Upper lobe of left lung (tissue), 6 donors: Measurements from ENCODE around the gene CLPTM1L. TPM values are rescaled to one million over a fixed set of nuclear protein-coding genes. Genes with fewer than 3 reads are reported as not detected.

Source experiments
- ATAC-seq, 2 donors: fragments of 200-7000 bp; cut with Tn5 transposase; one replicate each; pipeline ENCODE4 v1.9.1; 2022; ENCODE audit warnings: mild to moderate bottlenecking in 2 of 2, moderate library complexity in 2 of 2; ENCODE audit not compliant: low FRiP score in 2 of 2
- DNase-seq, 2 donors: peaks; one replicate each; pipeline ENCODE4 v3.0.0-alpha.2; 2019 to 2020
- H3K27ac ChIP-seq, 4 donors: fragments of 200-600 bp; sonication (generic); one replicate each; pipeline ENCODE4 v1.5.1; 2016 to 2019
- H3K27me3 ChIP-seq, 4 donors: fragments of 200-600 bp; sonication (generic); one replicate each; pipeline ENCODE4 v1.5.1; 2017 to 2019
- H3K36me3 ChIP-seq, 4 donors: fragments of 200-600 bp; sonication (generic); one replicate each; pipeline ENCODE4 v1.5.1; 2016 to 2019
- H3K4me1 ChIP-seq, 4 donors: fragments of 200-600 bp; sonication (generic); one replicate each; pipeline ENCODE4 v1.5.1; 2018 to 2019
- H3K4me3 ChIP-seq, 4 donors: fragments of 200-600 bp; sonication (generic); one replicate each; pipeline ENCODE4 v1.5.1; 2017 to 2019; ENCODE audit warnings: mild to moderate bottlenecking in 2 of 4, moderate library complexity in 1 of 4
- H3K9me3 ChIP-seq, 4 donors: fragments of 200-600 bp; sonication (generic); one replicate each; pipeline ENCODE4 v1.5.1; 2018 to 2019
- EP300 ChIP-seq, 4 donors: sonication (generic); formaldehyde crosslinking; IDR thresholded peaks; one replicate each; pipeline ENCODE4 v1.5.1; 2017; ENCODE audit warnings: antibody characterized with exemption in 4 of 4, control low read depth in 2 of 4
- POLR2A ChIP-seq, 4 donors: fragments of 450-650 bp; IDR thresholded peaks; one replicate each; pipeline ENCODE4 v1.5.1; 2016 to 2017; ENCODE audit warnings: antibody characterized with exemption in 4 of 4, mild to moderate bottlenecking in 2 of 4
- POLR2AphosphoS5 ChIP-seq, 2 donors: sonication (generic); formaldehyde crosslinking; IDR thresholded peaks; one replicate each; pipeline ENCODE4 v1.5.1; 2017; ENCODE audit warnings: antibody characterized with exemption in 2 of 2
- WGBS, 2 donors: methylation state at CpG; one replicate each; pipeline ENCODE4 v1.1.5; 2017 to 2018; 5-methylcytosine and 5-hydroxymethylcytosine counted together
- total RNA-seq, 6 donors: library from RNA; depleted of rRNA in 4 of 6; stranded (reverse); fragments of >200 nt in 4 of 6; gene quantifications; one replicate each; pipeline versions ENCODE4 v1.1.0 to v1.2.1, GENCODE V29; 2016 to 2021
- TF ChIP-seq, protein P1 (sequence below), 6 experiments: fragments of 450-650 bp in 4 of 6; fragments of 200-600 bp in 2 of 6; sonication (generic) in 2 of 6; IDR thresholded peaks; one replicate each; pipeline ENCODE4 v1.5.1; 2016 to 2019; ENCODE audit warnings: antibody characterized with exemption in 6 of 6
- donor health status: DM: no; HTN: no; CAD: no; lungs with moderate emphysema.
- donor health status: DM: no; HTN: yes; CAD: no; lungs with severe emphysema.

Gene CLPTM1L
- total RNA-seq, 6 donors from 2014 or later, result 135 to 311 (median 204) TPM

DNA sequence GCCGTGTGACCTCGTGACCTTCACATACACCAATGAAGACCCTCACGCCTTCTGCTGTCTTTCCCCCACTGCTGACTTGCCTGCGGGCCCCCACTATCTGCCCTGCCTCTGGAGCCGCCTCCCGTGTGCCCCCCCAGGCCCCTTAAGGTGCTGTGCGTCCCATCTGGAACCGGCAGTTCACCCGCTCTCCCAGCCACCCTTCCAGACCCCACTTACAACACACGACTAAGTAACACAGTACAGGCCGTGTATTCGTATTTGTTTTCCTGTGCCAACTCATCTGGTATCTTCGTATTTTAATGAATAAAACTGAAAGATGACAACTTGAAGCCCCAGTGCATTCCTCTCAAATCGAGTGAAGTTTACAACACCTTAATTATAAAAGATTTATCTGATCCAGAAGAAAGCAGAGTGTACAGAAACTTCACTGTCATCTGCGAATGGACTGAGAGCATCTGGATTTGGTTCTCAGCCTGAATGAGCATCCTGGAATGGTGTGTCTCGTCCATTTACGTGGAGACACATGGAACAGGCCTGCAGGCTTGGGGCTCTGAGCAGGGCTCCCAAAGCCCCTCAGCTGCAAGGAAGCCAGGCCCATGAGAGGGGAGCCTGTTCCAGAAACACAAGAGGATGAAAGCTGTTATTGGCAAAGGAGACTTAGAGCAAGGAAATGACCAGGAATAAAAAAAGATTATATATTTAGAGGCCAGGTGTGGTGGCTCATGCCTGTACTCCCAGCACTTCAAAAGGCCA is 28.1 kb downstream of the CLPTM1L start:
- H3K27ac ChIP-seq, result peak overlapping the region; percentile 53 to 81 (median 73)
- peaks cover 15 to 49% (median 43%) of the 10 kb centered on the region in 4 donors for H3K36me3 ChIP-seq
- no peaks in the 10 kb centered on the region for H3K9me3 ChIP-seq
- WGBS, 2 donors, result 55 to 58% methylated on average over 17 of the region's 17 CpGs
- TF ChIP-seq POLR2A (IDR thresholded peaks at IDR 0.05) (no peak), POLR2AphosphoS5 (IDR thresholded peaks at IDR 0.05) (no peak), EP300 (IDR thresholded peaks at IDR 0.05) (no peak)
- TF ChIP-seq, protein P1, sequence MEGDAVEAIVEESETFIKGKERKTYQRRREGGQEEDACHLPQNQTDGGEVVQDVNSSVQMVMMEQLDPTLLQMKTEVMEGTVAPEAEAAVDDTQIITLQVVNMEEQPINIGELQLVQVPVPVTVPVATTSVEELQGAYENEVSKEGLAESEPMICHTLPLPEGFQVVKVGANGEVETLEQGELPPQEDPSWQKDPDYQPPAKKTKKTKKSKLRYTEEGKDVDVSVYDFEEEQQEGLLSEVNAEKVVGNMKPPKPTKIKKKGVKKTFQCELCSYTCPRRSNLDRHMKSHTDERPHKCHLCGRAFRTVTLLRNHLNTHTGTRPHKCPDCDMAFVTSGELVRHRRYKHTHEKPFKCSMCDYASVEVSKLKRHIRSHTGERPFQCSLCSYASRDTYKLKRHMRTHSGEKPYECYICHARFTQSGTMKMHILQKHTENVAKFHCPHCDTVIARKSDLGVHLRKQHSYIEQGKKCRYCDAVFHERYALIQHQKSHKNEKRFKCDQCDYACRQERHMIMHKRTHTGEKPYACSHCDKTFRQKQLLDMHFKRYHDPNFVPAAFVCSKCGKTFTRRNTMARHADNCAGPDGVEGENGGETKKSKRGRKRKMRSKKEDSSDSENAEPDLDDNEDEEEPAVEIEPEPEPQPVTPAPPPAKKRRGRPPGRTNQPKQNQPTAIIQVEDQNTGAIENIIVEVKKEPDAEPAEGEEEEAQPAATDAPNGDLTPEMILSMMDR (IDR thresholded peaks at IDR 0.05), result no peak
- H3K4me3 ChIP-seq, result peak overlapping the region in 1 of 4 donors; percentile 30
- no peak for DNase-seq
- H3K27me3 ChIP-seq, result no peaks in the 10 kb centered on the region
- H3K4me1 ChIP-seq, result peaks cover 5 to 26% (median 19%) of the 10 kb centered on the region in 4 donors
- no peak for ATAC-seq

DNA sequence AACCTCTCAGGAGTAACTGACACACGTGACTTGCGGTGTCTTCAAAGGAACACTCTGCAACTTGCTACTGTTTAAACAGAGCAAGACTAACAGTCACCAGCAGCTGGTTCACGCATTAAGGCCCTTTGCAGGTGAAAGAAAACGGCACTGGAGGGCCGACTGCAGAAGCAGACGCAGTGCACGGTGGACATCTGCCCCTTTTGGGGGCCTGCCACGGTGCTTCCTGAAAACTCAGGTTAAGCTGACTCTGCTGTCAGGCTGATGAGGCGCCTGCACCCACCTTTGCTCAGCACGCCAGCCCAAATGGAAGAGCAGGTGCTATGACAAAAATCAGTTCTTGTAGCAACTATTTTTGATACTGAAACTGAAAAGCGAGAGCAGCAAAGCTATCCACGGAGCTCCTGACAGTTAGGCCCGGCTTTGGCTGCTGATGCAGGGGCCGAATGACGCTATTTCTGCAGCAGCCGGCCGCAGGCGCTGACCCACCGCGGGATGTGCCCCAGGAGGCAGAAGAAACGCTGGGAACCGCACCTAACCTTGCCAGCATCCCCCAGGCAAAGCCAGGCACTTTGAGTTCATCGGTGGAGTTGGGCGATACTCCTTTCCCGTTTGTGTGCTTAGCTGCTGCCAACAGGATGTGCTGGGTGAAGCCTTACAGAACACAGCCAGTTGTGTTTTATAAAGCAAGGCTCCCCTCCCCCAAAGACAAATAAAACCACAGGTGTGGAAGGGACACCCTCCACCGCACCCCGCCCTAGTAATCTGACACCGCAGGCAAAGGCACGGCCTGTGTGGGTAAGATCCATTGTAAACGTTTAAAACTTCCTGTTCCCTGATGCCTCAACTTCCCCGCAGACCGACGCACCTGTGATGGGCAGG is 29.0 kb downstream of the CLPTM1L start:
- ATAC-seq (peak; percentile 53 to 84), DNase-seq (peak; percentile 78 to 86)
- WGBS, 2 donors, result 30 to 31% methylated on average over 14 to 33 of the region's 33 CpGs
- Histone ChIP-seq H3K27ac (peak overlapping the region; percentile 53 to 81 (median 73)), H3K4me3 (peak overlapping the region in 3 of 4 donors; percentile 20 to 30 (median 21)), H3K4me1 (peaks cover 5 to 26% (median 19%) of the 10 kb centered on the region in 4 donors), H3K27me3 (no peaks in the 10 kb centered on the region), H3K36me3 (peaks cover 9 to 41% (median 35%) of the 10 kb centered on the region in 4 donors), H3K9me3 (peaks cover 0 to 2% (median under 1%) of the 10 kb centered on the region in 4 donors)
- TF ChIP-seq POLR2AphosphoS5 (IDR thresholded peaks at IDR 0.05), result peak in 1 of 2 donors; percentile 46
- TF ChIP-seq, protein P1 (IDR thresholded peaks at IDR 0.05), result peak in 1 of 6 experiments; percentile 10
- peak in 1 of 4 donors; percentile 29 for TF ChIP-seq POLR2A (IDR thresholded peaks at IDR 0.05)
- TF ChIP-seq EP300 (IDR thresholded peaks at IDR 0.05), result peak in 1 of 4 donors; percentile 21

DNA sequence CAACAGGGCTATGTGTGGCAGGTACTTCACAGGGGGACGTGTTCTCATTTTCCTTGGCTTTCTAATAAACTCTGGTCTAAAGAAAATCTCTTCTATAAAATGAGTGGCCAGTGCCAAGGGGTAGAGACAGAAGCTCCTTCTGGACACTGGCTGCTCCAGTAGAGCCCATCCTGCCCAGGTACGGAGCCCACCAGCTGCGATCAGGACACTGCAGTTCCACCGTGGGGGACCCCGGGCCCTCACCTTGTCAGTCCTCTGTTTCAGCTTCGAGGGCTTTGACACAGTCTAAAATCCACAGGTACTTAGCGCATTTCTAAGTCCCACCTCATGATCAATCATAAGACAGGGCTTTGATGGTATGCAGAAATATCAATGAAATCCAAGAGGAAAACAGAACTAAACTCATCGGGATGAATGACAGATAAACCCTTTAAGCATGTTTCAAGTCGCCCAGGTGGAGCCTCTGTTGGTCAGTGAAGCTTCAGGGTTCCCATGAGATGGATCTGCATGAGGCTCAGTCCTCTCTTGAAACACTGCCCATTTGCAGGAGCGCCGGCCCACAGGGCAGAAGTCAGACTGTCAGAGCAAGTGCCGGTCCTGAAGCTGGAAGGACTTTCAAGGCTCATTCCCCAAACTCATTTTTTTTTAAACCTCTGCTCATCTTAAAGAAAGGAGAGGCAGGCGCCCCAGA is 29.7 kb downstream of the CLPTM1L start:
- TF ChIP-seq EP300 (IDR thresholded peaks at IDR 0.05), result no peak
- TF ChIP-seq POLR2A (IDR thresholded peaks at IDR 0.05), result no peak
- TF ChIP-seq, protein P1 (IDR thresholded peaks at IDR 0.05), result no peak
- no peak for TF ChIP-seq POLR2AphosphoS5 (IDR thresholded peaks at IDR 0.05)
- Histone ChIP-seq H3K4me3 (no peak overlapping the region), H3K27ac (peak overlapping the region in 2 of 4 donors; percentile 71 to 75), H3K36me3 (peaks cover 6 to 33% (median 27%) of the 10 kb centered on the region in 4 donors), H3K9me3 (peaks cover 0 to 5% (median 2%) of the 10 kb centered on the region in 4 donors), H3K4me1 (peaks cover 5 to 26% (median 19%) of the 10 kb centered on the region in 4 donors), H3K27me3 (no peaks in the 10 kb centered on the region)
- no peak for ATAC-seq
- WGBS, 2 donors, result 64 to 69% methylated on average over 12 to 13 of the region's 13 CpGs
- no peak for DNase-seq

DNA sequence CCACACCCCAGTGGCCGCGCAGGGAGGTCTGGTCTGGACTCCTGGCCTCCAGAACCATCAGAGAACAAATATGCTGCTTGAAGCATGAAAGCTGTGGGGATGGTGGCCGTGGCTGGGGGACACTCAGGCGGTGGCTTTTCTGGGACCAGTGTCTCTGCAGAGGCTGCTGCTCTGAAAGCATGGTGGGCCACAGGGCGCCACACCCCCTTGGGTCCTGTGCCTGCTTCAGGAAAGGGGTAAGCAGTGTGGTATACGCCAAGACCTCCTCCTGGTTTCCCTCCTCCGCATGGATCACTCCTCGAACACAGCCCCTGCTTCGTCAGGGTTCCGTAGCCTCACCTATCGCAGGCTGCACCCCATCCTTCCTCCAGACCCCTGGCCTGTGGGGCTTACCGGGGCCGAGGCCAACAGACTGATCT is 30.3 kb downstream of the CLPTM1L start:
- DNase-seq, result peak; percentile 20 to 49

More for the DNA sequence above, 30.3 kb downstream of the CLPTM1L start:
- ATAC-seq, result no peak
- H3K9me3 ChIP-seq, result peaks cover 0 to 5% (median 2%) of the 10 kb centered on the region in 4 donors
- H3K4me1 ChIP-seq, result peaks cover 5 to 26% (median 19%) of the 10 kb centered on the region in 4 donors
- TF ChIP-seq POLR2A (IDR thresholded peaks at IDR 0.05) (no peak), EP300 (IDR thresholded peaks at IDR 0.05) (no peak), POLR2AphosphoS5 (IDR thresholded peaks at IDR 0.05) (no peak)
- TF ChIP-seq, protein P1 (IDR thresholded peaks at IDR 0.05), result no peak
- no peaks in the 10 kb centered on the region for H3K27me3 ChIP-seq
- 91 to 92% methylated on average over 13 of the region's 13 CpGs for WGBS, 2 donors
- H3K4me3 ChIP-seq, result no peak overlapping the region
- H3K36me3 ChIP-seq, result peaks cover 6 to 27% (median 21%) of the 10 kb centered on the region in 4 donors
- no peak overlapping the region for H3K27ac ChIP-seq
